Keratinocyte (primary cell): ENCODE results near the gene RCN2. TPM values are rescaled to one million over a fixed set of nuclear protein-coding genes. Genes with fewer than 3 reads are reported as not detected.

ENCODE experiments used
- DNase-seq: peaks from one replicate; pipeline ENCODE4 v3.0.0-alpha.2; 2011; ENCODE audit warnings: low read depth, missing footprints, low spot score
- FAIRE-seq: peaks from 2 replicates; lab custom pipeline; 2011; peaks lifted over from hg19 to GRCh38; lab: Jason Lieb, UNC
- H2AFZ ChIP-seq: 2 replicates; pipeline ENCODE4 v1.6.0; 2012; ENCODE audit warnings: low read length, control low read depth, inconsistent platforms; ENCODE audit not compliant: control insufficient read depth
- H3K27ac ChIP-seq: 2 replicates; pipeline ENCODE4 v1.5.1; 2011; ENCODE audit warnings: low read length; ENCODE audit not compliant: control insufficient read depth, insufficient read depth
- H3K27me3 ChIP-seq: 3 replicates; pipeline ENCODE4 v1.6.0; 2011; ENCODE audit warnings: low read length; ENCODE audit not compliant: control insufficient read depth, insufficient read depth; ENCODE audit errors: extremely low read depth
- H3K36me3 ChIP-seq, 2 experiments: 2 replicates in 1 of 2; 3 replicates in 1 of 2; pipeline ENCODE4 v1.5.1; 2011; ENCODE audit warnings: low read length in 2 of 2, mild to moderate bottlenecking in 1 of 2; ENCODE audit not compliant: control insufficient read depth in 2 of 2, insufficient read depth in 2 of 2; ENCODE audit errors: extremely low read depth in 1 of 2
- H3K4me1 ChIP-seq: 3 replicates; pipeline ENCODE4 v1.5.1; 2011; ENCODE audit warnings: low read length; ENCODE audit not compliant: control insufficient read depth, insufficient read depth; ENCODE audit errors: extremely low read depth
- H3K4me2 ChIP-seq: 3 replicates; pipeline ENCODE4 v1.6.0; 2011; ENCODE audit warnings: low read depth, low read length; ENCODE audit not compliant: control insufficient read depth, insufficient read depth; ENCODE audit errors: extremely low read depth
- H3K4me3 ChIP-seq, 3 experiments: fragments of 200-600 bp in 1 of 3; sonication (generic) in 1 of 3; 2 replicates in 2 of 3; 3 replicates in 1 of 3; pipeline ENCODE4 v1.5.1; 2011 to 2016; ENCODE audit warnings: low read length in 3 of 3, mild to moderate bottlenecking in 3 of 3, control low read depth in 2 of 3, inconsistent platforms in 1 of 3, low read depth in 1 of 3, mixed read lengths in 1 of 3, mixed run types in 1 of 3, moderate library complexity in 1 of 3; ENCODE audit not compliant: control insufficient read depth in 2 of 3, insufficient read depth in 2 of 3; ENCODE audit errors: extremely low read depth in 1 of 3
- H3K79me2 ChIP-seq: 2 replicates; pipeline ENCODE4 v1.6.0; 2012; ENCODE audit warnings: low read length; ENCODE audit not compliant: control insufficient read depth, insufficient read depth
- H3K9ac ChIP-seq: 3 replicates; pipeline ENCODE4 v1.6.0; 2011; ENCODE audit warnings: low read length; ENCODE audit not compliant: control insufficient read depth, insufficient read depth; ENCODE audit errors: extremely low read depth
- H3K9me1 ChIP-seq: 3 replicates; pipeline ENCODE4 v1.6.0; 2011; ENCODE audit warnings: low read length; ENCODE audit not compliant: control insufficient read depth, insufficient read depth; ENCODE audit errors: extremely low read depth
- H3K9me3 ChIP-seq: 2 replicates; pipeline ENCODE4 v1.5.1; 2012; ENCODE audit warnings: low read depth, low read length; ENCODE audit not compliant: control insufficient read depth
- H4K20me1 ChIP-seq: 3 replicates; pipeline ENCODE4 v1.6.0; 2011; ENCODE audit warnings: low read length; ENCODE audit not compliant: control insufficient read depth, insufficient read depth; ENCODE audit errors: extremely low read depth
- CTCF ChIP-seq, 3 experiments: IDR thresholded peaks in 1 of 3; conservative IDR thresholded peaks in 1 of 3; optimal IDR thresholded peaks in 1 of 3; 2 replicates in 2 of 3; 3 replicates in 1 of 3; pipeline versions ENCODE3 to v1.5.1; 2011; ENCODE audit warnings: low read length in 3 of 3, mild to moderate bottlenecking in 3 of 3, moderate library complexity in 2 of 3, control low read depth in 1 of 3, inconsistent platforms in 1 of 3; ENCODE audit not compliant: insufficient read depth in 2 of 3; ENCODE audit errors: extremely low read depth in 1 of 3
- EZH2 ChIP-seq: IDR thresholded peaks from one replicate; pipeline ENCODE4 v1.6.1; 2012; ENCODE audit warnings: inconsistent platforms, mild to moderate bottlenecking, low read length, moderate library complexity
- dilution Hi-C: fragments of 300-500 bp; cut with MboI; formaldehyde crosslinking; loops from one replicate; pipeline ENCODE4 v1.7.0; 2020; ENCODE audit warnings: low sequenced_read_pairs; ENCODE audit not compliant: extremely low pct_ligation_motif_present
- polyA plus RNA-seq, 5 experiments: library from polyadenylated mRNA; depleted of rRNA in 3 of 5; stranded (reverse) in 3 of 5; stranded (forward) in 1 of 5; unstranded in 1 of 5; fragments of >200 nt; gene quantifications; 1 replicate in 1 of 5; 2 replicates in 3 of 5; 3 replicates in 1 of 5; pipeline versions ENCODE4 v1.2.1 to v1.2.3, GENCODE V29; 2011 to 2012; ENCODE audit warnings: missing spikeins in 2 of 5, low read depth in 1 of 5, low replicate concordance in 1 of 5

RCN2 gene
- polyA plus RNA-seq, 1 donor (not counting 4 experiments of a cell fraction or from before 2014, with no cell fraction given), result 118 TPM

DNA sequence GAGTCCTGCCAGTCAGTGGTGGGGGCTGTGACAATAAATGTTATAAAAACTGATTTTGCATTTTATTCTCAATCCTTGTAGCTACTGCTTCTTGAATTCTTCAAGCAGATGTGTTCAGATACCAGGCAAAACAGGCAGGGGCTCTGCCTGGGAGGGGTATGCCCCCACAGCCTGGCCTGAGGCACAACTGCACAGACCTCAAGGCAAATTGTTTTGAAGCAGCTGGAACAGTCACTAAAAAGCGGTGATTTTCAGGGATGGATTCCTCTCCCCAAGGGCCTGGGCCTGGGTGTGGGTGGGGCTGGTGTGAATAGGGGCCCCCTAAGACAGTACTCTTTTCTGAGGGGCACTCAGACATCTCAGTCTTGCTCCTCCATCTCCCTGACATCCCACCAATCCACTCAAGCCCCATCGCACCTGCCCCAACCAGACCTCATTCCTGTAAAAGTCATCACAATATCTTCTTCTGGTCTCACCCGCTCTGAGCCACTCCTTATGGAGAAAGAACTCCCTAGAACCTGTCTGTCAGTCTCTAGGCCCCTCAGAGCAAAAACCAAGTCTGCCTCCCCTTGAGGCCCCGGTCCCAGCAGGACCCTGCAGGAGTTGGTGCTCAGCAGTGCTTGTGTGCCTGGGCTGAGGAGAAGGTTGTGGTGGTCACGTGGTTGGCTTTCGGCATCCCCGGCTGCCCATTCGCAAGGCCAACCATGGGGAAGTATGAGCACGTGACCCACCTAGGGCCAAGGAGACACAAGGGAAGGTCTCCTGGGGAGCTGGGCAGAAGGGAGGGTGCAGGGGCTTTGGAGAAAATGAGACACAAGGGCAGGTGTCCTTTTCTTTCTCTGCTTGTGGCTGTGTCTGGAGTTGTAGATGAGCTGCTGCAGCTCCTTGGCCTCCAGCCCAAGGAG is 60.4 kb downstream of the RCN2 start:
- H3K4me2 ChIP-seq, result no peak overlapping the region
- H3K4me3 ChIP-seq, result no peak overlapping the region
- dilution Hi-C loops, result no loop called here
- no peak for FAIRE-seq
- no peaks in the 10 kb centered on the region for H3K36me3 ChIP-seq
- no peaks in the 10 kb centered on the region for H3K27me3 ChIP-seq
- H3K9me3 ChIP-seq, result no peaks in the 10 kb centered on the region
- TF ChIP-seq CTCF (optimal IDR thresholded peaks at IDR 0.05 in 1 of 3, IDR thresholded peaks at IDR 0.05 in 1 of 3, conservative IDR thresholded peaks at IDR 0.05 in 1 of 3; ENCODE audit: extremely low read depth in 1 of 3, insufficient read depth in 2 of 3, low read length in 3 of 3) (no peak), EZH2 (no peak)
- peaks cover 36% of the 10 kb centered on the region for H3K4me1 ChIP-seq
- no peak overlapping the region for H3K9ac ChIP-seq
- DNase-seq, result no peak
- no peaks in the 10 kb centered on the region for H4K20me1 ChIP-seq
- H3K79me2 ChIP-seq, result peaks cover 5% of the 10 kb centered on the region
- H3K9me1 ChIP-seq, result no peaks in the 10 kb centered on the region
- H2AFZ ChIP-seq, result no peak overlapping the region
- no peak overlapping the region for H3K27ac ChIP-seq

DNA sequence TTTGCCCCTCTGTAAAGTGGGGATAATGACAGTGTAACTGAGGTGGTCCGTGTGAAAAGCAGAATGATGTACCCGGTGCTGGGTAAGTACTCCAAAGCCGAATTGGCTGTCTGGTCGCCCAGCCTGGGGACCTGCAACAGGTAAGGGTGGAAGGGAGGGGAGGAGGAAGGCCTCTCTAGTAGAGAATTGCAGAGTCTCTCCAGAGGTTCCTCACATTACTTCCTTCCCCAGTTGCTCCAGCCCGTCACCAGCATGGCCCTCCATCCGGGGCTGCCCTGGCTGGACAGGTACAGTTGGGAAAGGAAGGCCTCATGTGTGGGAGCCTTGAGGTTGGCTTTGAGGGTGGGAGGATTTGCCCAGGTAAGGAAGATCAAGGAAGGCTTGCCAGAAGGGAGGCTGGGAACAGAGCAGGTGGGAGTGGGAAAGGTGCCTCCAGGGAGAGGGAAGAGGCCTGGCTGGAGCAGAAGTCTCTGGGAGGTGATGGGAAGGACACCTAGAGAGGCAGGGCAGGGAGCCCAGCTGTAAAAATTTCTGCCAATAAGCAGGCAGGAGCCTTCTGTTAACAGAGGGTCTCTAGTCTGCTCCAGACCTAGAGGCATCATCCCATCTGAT is 61.7 kb downstream of the RCN2 start:
- Histone ChIP-seq H2AFZ (no peak overlapping the region), H4K20me1 (no peaks in the 10 kb centered on the region), H3K4me3 (no peak overlapping the region), H3K9me3 (no peaks in the 10 kb centered on the region), H3K27ac (no peak overlapping the region), H3K27me3 (no peaks in the 10 kb centered on the region), H3K9me1 (no peaks in the 10 kb centered on the region), H3K36me3 (no peaks in the 10 kb centered on the region), H3K79me2 (peaks cover 5% of the 10 kb centered on the region), H3K4me2 (no peak overlapping the region), H3K9ac (no peak overlapping the region), H3K4me1 (peaks cover 44% of the 10 kb centered on the region)
- DNase-seq (no peak), FAIRE-seq (no peak)
- TF ChIP-seq EZH2 (no peak), CTCF (optimal IDR thresholded peaks at IDR 0.05 in 1 of 3, IDR thresholded peaks at IDR 0.05 in 1 of 3, conservative IDR thresholded peaks at IDR 0.05 in 1 of 3; ENCODE audit: extremely low read depth in 1 of 3, insufficient read depth in 2 of 3, low read length in 3 of 3) (no peak)
- dilution Hi-C loops, result no loop called here
